Mammary epithelial cell (primary cell): Measurements from ENCODE around the gene TWSG1.

Source experiments
- CTCF ChIP-seq, 2 donors: IDR thresholded peaks in 1 of 2; conservative IDR thresholded peaks in 1 of 2; 2 replicates each; pipeline ENCODE4 v1.5.1; 2011 to 2012; ENCODE audit warnings: inconsistent platforms in 2 of 2, low read length in 2 of 2, mild to moderate bottlenecking in 2 of 2, control low read depth in 1 of 2, low read depth in 1 of 2; ENCODE audit not compliant: insufficient read depth in 1 of 2; ENCODE audit errors: extremely low read depth in 1 of 2
- EZH2 ChIP-seq: IDR thresholded peaks from 2 replicates; pipeline ENCODE4 v1.6.1; 2012; ENCODE audit warnings: low read length, inconsistent platforms, borderline replicate concordance

GRCh38 chr18:9386879-9387278 lies 52.3 kb downstream of the TWSG1 start:
- TF ChIP-seq EZH2 (no peak), CTCF (conservative IDR thresholded peaks at IDR 0.05 in 1 of 2, IDR thresholded peaks at IDR 0.05 in 1 of 2; ENCODE audit: extremely low read depth in 1 of 2, insufficient read depth in 1 of 2, low read depth in 1 of 2, low read length in 2 of 2) (no peak)
